K562 (cell line): Measurements from ENCODE around the gene AMZ1. TPM values are rescaled to one million over a fixed set of nuclear protein-coding genes. Genes with fewer than 3 reads are reported as not detected.

Experiments used
- CBFA2T2 ChIP-seq: fragments of 450-650 bp; conservative IDR thresholded peaks from 2 replicates; pipeline ENCODE4 v1.6.1; 2017; ENCODE audit warnings: mild to moderate bottlenecking
- CXXC5 ChIP-seq: fragments of 250-450 bp; sonication (Bioruptor Pico); IDR thresholded peaks from 2 replicates; pipeline ENCODE4 v1.8.0; 2022; ENCODE audit warnings: inconsistent platforms, mild to moderate bottlenecking, moderate library complexity
- GTF2B ChIP-seq: IDR thresholded peaks from 2 replicates; pipeline ENCODE4 v1.6.1; 2011; ENCODE audit not compliant: insufficient read length; ENCODE audit errors: extremely low read depth
- KLF16 ChIP-seq: IDR thresholded peaks from 2 replicates; pipeline ENCODE4 v1.6.1; 2016; ENCODE audit warnings: antibody characterized with exemption
- L3MBTL2 ChIP-seq: fragments of 450-650 bp; IDR thresholded peaks from 2 replicates; pipeline ENCODE4 v1.6.1; 2016; ENCODE audit warnings: mild to moderate bottlenecking, moderate library complexity
- MLX ChIP-seq, 2 experiments: fragments of 450-650 bp in 1 of 2; sonication (generic) in 1 of 2; formaldehyde crosslinking; conservative IDR thresholded peaks; 2 replicates each; pipeline versions ENCODE4 v1.4.0 to v1.8.1; 2020 to 2022; ENCODE audit warnings: mild to moderate bottlenecking in 1 of 2, missing genetic modification reagents in 1 of 2
- NELFE ChIP-seq: IDR thresholded peaks from 2 replicates; pipeline ENCODE4 v1.6.1; 2011; ENCODE audit warnings: mild to moderate bottlenecking; ENCODE audit not compliant: insufficient read depth, insufficient read length
- PBX2 ChIP-seq, 2 experiments: IDR thresholded peaks in 1 of 2; conservative IDR thresholded peaks in 1 of 2; 2 replicates each; pipeline ENCODE4 v1.6.1; 2016; ENCODE audit warnings: low read depth in 2 of 2, mild to moderate bottlenecking in 1 of 2, missing compliant biosample characterization in 1 of 2, missing genetic modification characterization in 1 of 2, moderate library complexity in 1 of 2
- POLR2AphosphoS5 ChIP-seq: IDR thresholded peaks from 2 replicates; pipeline ENCODE4 v1.6.1; 2011; ENCODE audit warnings: mild to moderate bottlenecking, low read depth, low read length, moderate library complexity; ENCODE audit not compliant: control insufficient read depth, insufficient read depth
- RCOR1 ChIP-seq, 2 experiments: IDR thresholded peaks; 2 replicates each; pipeline ENCODE4 v1.6.1; 2012; ENCODE audit warnings: low read depth in 2 of 2, low read length in 2 of 2, borderline replicate concordance in 1 of 2, improper control_type of control experiment in 1 of 2
- ZNF311 ChIP-seq: fragments of 250-450 bp; sonication (Bioruptor Pico); IDR thresholded peaks from 2 replicates; pipeline ENCODE4 v1.4.0; 2020; ENCODE audit warnings: mild to moderate bottlenecking, moderate library complexity
- ZNF561 ChIP-seq: fragments of 450-650 bp; formaldehyde crosslinking; conservative IDR thresholded peaks from 2 replicates; pipeline ENCODE4 v1.4.0; 2020; ENCODE audit warnings: mild to moderate bottlenecking, moderate library complexity
- polyA plus RNA-seq, 8 experiments: library from polyadenylated mRNA; depleted of rRNA in 4 of 8; stranded (reverse) in 5 of 8; unstranded in 3 of 8; fragments of >200 nt; fragmentation: Nextera tagmentation in 2 of 8; fragmentation: Illumina TruSeq in 1 of 8; extraction: Ambion mirVana in 2 of 8; extraction: Trizol in 1 of 8; gene quantifications; 2 replicates each; pipeline versions ENCODE4 v1.2.1 to v1.2.3, GENCODE V29; 2011 to 2014; ENCODE audit warnings: inconsistent platforms in 1 of 8, missing spikeins in 1 of 8
- total RNA-seq, 7 experiments: library from RNA; depleted of rRNA in 6 of 7; stranded (reverse); fragments of >200 nt in 6 of 7; fragmentation: Illumina TruSeq in 2 of 7; extraction: Trizol in 2 of 7; gene quantifications; 2 replicates each; pipeline versions ENCODE4 v1.2.1 to v1.2.3, GENCODE V29; 2011 to 2021; ENCODE audit warnings: low replicate concordance in 1 of 7
- TF ChIP-seq, protein P1 (sequence below): sonication (generic); formaldehyde crosslinking; IDR thresholded peaks from 2 replicates; pipeline ENCODE4 v1.8.0; 2022; ENCODE audit warnings: mild to moderate bottlenecking, missing genetic modification reagents, borderline replicate concordance
- TF ChIP-seq, protein P2 (sequence below): fragments of 250-450 bp; sonication (Bioruptor Pico); IDR thresholded peaks from 2 replicates; pipeline ENCODE4 v1.9.0; 2021; ENCODE audit warnings: mild to moderate bottlenecking, inconsistent platforms
- TF ChIP-seq, protein P3 (sequence below): fragments of 450-650 bp; formaldehyde crosslinking; IDR thresholded peaks from 2 replicates; pipeline ENCODE4 v1.4.0; 2020; ENCODE audit warnings: mild to moderate bottlenecking, moderate library complexity

Gene AMZ1
- total and polyA plus RNA-seq, 9 of the 15 experiments (the other 6 are each of a cell fraction or from before 2014, with no cell fraction given) = not detected

DNA sequence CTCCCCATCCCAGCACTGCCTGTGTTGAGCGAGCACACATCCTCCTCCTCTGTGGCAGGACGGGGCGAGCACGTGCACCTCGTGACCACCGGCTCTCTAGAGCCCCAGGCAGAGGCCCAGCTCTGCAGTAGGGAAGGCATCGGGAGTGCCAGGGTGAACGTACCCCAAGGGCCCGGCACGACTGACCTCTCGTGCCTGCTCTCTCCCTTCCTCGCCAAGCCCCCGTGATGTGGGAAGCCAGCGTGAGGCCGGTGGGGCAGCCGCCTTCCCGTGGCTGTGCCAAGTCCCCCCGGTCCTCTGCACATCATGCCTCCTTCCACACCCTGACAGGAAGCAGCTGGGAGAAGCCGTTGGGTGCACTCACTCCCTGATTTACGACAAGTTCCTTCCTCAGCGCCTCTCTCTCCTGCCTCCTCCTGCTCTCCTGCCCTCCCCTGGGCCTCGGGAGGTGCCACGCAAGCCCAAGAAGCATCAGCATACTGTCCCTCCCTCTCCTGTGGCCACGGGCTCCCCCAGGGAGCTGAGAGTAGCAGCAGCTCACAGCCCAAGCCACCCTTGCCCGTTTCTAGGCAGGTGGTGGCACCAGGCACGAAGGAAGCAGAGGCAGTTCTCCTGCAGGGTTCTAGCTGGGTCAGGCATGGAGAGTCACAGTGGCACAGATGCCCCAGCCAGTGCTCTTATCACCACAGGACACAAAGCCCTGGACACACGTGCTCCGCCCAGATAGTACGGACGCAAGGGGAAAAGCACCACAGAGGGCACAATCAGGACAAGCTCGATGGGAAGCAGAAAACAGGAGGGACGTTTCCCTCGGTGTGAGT lies 47.0 kb downstream of the AMZ1 start (continued):
- TF ChIP-seq, protein P1, sequence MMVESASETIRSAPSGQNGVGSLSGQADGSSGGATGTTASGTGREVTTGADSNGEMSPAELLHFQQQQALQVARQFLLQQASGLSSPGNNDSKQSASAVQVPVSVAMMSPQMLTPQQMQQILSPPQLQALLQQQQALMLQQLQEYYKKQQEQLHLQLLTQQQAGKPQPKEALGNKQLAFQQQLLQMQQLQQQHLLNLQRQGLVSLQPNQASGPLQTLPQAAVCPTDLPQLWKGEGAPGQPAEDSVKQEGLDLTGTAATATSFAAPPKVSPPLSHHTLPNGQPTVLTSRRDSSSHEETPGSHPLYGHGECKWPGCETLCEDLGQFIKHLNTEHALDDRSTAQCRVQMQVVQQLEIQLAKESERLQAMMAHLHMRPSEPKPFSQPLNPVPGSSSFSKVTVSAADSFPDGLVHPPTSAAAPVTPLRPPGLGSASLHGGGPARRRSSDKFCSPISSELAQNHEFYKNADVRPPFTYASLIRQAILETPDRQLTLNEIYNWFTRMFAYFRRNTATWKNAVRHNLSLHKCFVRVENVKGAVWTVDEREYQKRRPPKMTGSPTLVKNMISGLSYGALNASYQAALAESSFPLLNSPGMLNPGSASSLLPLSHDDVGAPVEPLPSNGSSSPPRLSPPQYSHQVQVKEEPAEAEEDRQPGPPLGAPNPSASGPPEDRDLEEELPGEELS (CRISPR knock-in tag) = no peak
- no peak for TF ChIP-seq GTF2B
- TF ChIP-seq, protein P2, sequence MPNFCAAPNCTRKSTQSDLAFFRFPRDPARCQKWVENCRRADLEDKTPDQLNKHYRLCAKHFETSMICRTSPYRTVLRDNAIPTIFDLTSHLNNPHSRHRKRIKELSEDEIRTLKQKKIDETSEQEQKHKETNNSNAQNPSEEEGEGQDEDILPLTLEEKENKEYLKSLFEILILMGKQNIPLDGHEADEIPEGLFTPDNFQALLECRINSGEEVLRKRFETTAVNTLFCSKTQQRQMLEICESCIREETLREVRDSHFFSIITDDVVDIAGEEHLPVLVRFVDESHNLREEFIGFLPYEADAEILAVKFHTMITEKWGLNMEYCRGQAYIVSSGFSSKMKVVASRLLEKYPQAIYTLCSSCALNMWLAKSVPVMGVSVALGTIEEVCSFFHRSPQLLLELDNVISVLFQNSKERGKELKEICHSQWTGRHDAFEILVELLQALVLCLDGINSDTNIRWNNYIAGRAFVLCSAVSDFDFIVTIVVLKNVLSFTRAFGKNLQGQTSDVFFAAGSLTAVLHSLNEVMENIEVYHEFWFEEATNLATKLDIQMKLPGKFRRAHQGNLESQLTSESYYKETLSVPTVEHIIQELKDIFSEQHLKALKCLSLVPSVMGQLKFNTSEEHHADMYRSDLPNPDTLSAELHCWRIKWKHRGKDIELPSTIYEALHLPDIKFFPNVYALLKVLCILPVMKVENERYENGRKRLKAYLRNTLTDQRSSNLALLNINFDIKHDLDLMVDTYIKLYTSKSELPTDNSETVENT (CRISPR knock-in tag) = no peak
- no peak for TF ChIP-seq MLX (CRISPR knock-in tag; conservative IDR thresholded peaks at IDR 0.05)
- peak; percentile 68 for TF ChIP-seq L3MBTL2
- 0 out of 2 replicates have a peak, but pooled peaks have one; percentile 64 for TF ChIP-seq KLF16
- TF ChIP-seq, protein P3, sequence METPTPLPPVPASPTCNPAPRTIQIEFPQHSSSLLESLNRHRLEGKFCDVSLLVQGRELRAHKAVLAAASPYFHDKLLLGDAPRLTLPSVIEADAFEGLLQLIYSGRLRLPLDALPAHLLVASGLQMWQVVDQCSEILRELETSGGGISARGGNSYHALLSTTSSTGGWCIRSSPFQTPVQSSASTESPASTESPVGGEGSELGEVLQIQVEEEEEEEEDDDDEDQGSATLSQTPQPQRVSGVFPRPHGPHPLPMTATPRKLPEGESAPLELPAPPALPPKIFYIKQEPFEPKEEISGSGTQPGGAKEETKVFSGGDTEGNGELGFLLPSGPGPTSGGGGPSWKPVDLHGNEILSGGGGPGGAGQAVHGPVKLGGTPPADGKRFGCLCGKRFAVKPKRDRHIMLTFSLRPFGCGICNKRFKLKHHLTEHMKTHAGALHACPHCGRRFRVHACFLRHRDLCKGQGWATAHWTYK (CRISPR knock-in tag) = peak; percentile 57
- no peak for TF ChIP-seq ZNF561 (CRISPR knock-in tag)
- TF ChIP-seq CXXC5 (CRISPR knock-in tag) = peak; percentile 88
- peak; percentile 83 for TF ChIP-seq CBFA2T2
- TF ChIP-seq RCOR1 (IDR thresholded peaks at IDR 0.05; ENCODE audit: borderline replicate concordance in 1 of 2, low read depth in 2 of 2, low read length in 2 of 2) = peak in 1 of 2 experiments; percentile 54; a peak in 1 of 4 replicates
- TF ChIP-seq ZNF311 (CRISPR knock-in tag) = no peak
- TF ChIP-seq NELFE = no peak
- TF ChIP-seq POLR2AphosphoS5 = peak; percentile 60; the same call in 1 of the 2 replicates
- no peak for TF ChIP-seq PBX2 (CRISPR knock-in tag; IDR thresholded peaks at IDR 0.05; ENCODE audit: low read depth)
- peak; percentile 54; the same call in 1 of the 2 replicates for TF ChIP-seq PBX2 (tag; conservative IDR thresholded peaks at IDR 0.05; ENCODE audit: low read depth)
